CD14-positive monocyte (primary cell): ENCODE results near the gene PSMC1. TPM values are rescaled to one million over a fixed set of nuclear protein-coding genes. Genes with fewer than 3 reads are reported as not detected.

ENCODE experiments used
- DNase-seq, 3 donors: peaks; one replicate each; pipeline ENCODE4 v3.0.0-alpha.2; 2011 to 2022
- H2AFZ ChIP-seq: 2 replicates; pipeline ENCODE4 v1.6.0; 2012; ENCODE audit warnings: mild to moderate bottlenecking, low read depth, low read length, inconsistent platforms; ENCODE audit not compliant: insufficient read depth, poor library complexity, severe bottlenecking
- H3K27ac ChIP-seq, 2 donors: 1 replicate in 1 of 2; 2 replicates in 1 of 2; pipeline ENCODE4 v1.5.1; 2012 to 2013; ENCODE audit warnings: low read length in 2 of 2, control low read depth in 1 of 2, inconsistent platforms in 1 of 2, low read depth in 1 of 2, mild to moderate bottlenecking in 1 of 2
- H3K27me3 ChIP-seq, 2 donors: one replicate each; pipeline versions ENCODE4 v1.6.0 to v1.6.1; 2011 to 2013; ENCODE audit warnings: low read length in 2 of 2; ENCODE audit not compliant: control insufficient read depth in 2 of 2, insufficient read depth in 2 of 2
- H3K36me3 ChIP-seq, 2 donors: replicated peaks in 1 of 2; 1 replicate in 1 of 2; 2 replicates in 1 of 2; pipeline versions ENCODE4 v1.5.1 to v1.6.1; 2012 to 2013; ENCODE audit warnings: low read length in 2 of 2, control low read depth in 1 of 2, inconsistent platforms in 1 of 2, mild to moderate bottlenecking in 1 of 2; ENCODE audit not compliant: insufficient read depth in 2 of 2, control insufficient read depth in 1 of 2
- H3K4me1 ChIP-seq, 2 donors: 1 replicate in 1 of 2; 2 replicates in 1 of 2; pipeline versions ENCODE4 v1.5.1 to v1.6.1; 2012 to 2013; ENCODE audit warnings: low read length in 2 of 2, control low read depth in 1 of 2, inconsistent platforms in 1 of 2, mild to moderate bottlenecking in 1 of 2, moderate library complexity in 1 of 2; ENCODE audit not compliant: insufficient read depth in 2 of 2, control insufficient read depth in 1 of 2
- H3K4me2 ChIP-seq: replicated peaks from 2 replicates; pipeline ENCODE3; 2012; ENCODE audit warnings: low read length, moderate library complexity, mild to moderate bottlenecking; ENCODE audit not compliant: poor library complexity, severe bottlenecking; ENCODE audit errors: extremely low read depth
- H3K4me3 ChIP-seq, 3 experiments: fragments of 200-600 bp in 1 of 3; sonication (generic) in 1 of 3; replicated peaks in 1 of 3; 1 replicate in 2 of 3; 2 replicates in 1 of 3; pipeline ENCODE4 v1.5.1; 2011 to 2013; ENCODE audit warnings: low read length in 3 of 3, mild to moderate bottlenecking in 3 of 3, control low read depth in 2 of 3, low read depth in 2 of 3, inconsistent platforms in 1 of 3, moderate library complexity in 1 of 3
- H3K79me2 ChIP-seq: 2 replicates; pipeline ENCODE4 v1.6.0; 2012; ENCODE audit warnings: mild to moderate bottlenecking, control low read depth, inconsistent platforms, low read length, moderate library complexity; ENCODE audit not compliant: insufficient read depth
- H3K9ac ChIP-seq: 2 replicates; pipeline ENCODE4 v1.6.0; 2017; ENCODE audit warnings: low read length, mild to moderate bottlenecking; ENCODE audit not compliant: insufficient read depth, poor library complexity, severe bottlenecking
- H3K9me3 ChIP-seq, 2 donors: replicated peaks in 1 of 2; 1 replicate in 1 of 2; 2 replicates in 1 of 2; pipeline versions ENCODE4 v1.5.1 to v1.6.1; 2012 to 2013; ENCODE audit warnings: low read length in 2 of 2, control low read depth in 1 of 2; ENCODE audit not compliant: control insufficient read depth in 1 of 2, insufficient read depth in 1 of 2
- H4K20me1 ChIP-seq: 2 replicates; pipeline ENCODE4 v1.6.0; 2012; ENCODE audit warnings: mild to moderate bottlenecking, low read length, control low read depth, moderate library complexity; ENCODE audit not compliant: insufficient read depth
- H3K27ac Mint-ChIP-seq, 7 donors: one replicate each; pipeline ENCODE4 v1.8.0; 2020; ENCODE audit warnings: mild to moderate bottlenecking in 7 of 7, mixed read lengths in 7 of 7, moderate library complexity in 6 of 7, inconsistent platforms in 2 of 7
- H3K27me3 Mint-ChIP-seq, 3 donors: one replicate each; pipeline ENCODE4 v1.8.0; 2021 to 2022; ENCODE audit warnings: low read depth in 3 of 3, mild to moderate bottlenecking in 3 of 3, mixed read lengths in 3 of 3, moderate library complexity in 3 of 3, inconsistent platforms in 1 of 3
- H3K36me3 Mint-ChIP-seq, 2 donors: one replicate each; pipeline ENCODE4 v1.8.0; 2020; ENCODE audit warnings: mixed read lengths in 2 of 2, inconsistent platforms in 1 of 2, mild to moderate bottlenecking in 1 of 2
- H3K4me1 Mint-ChIP-seq: one replicate; pipeline ENCODE4 v1.8.0; 2020; ENCODE audit warnings: mild to moderate bottlenecking, mixed read lengths
- H3K4me3 Mint-ChIP-seq, 2 donors: one replicate each; pipeline ENCODE4 v1.8.0; 2020; ENCODE audit warnings: mild to moderate bottlenecking in 2 of 2, mixed read lengths in 2 of 2, moderate library complexity in 1 of 2
- H3K9me3 Mint-ChIP-seq, 7 donors: one replicate each; pipeline ENCODE4 v1.8.0; 2020 to 2022; ENCODE audit warnings: mixed read lengths in 7 of 7, mild to moderate bottlenecking in 6 of 7, moderate library complexity in 6 of 7, inconsistent platforms in 2 of 7
- CTCF ChIP-seq: fragments of 200-600 bp; IDR thresholded peaks from one replicate; pipeline ENCODE4 v1.8.0; 2022; ENCODE audit warnings: antibody characterized with exemption, mild to moderate bottlenecking
- WGBS: methylation state at CpG from one replicate; pipeline ENCODE4 v1.1.5; 2013; ENCODE audit warnings: missing lambda C conversion rate; ENCODE audit not compliant: insufficient coverage; 5-methylcytosine and 5-hydroxymethylcytosine counted together
- intact Hi-C, 2 donors: fragments of 100-400 bp; cut with micrococcal nuclease; formaldehyde crosslinking; loops; one replicate each; pipeline versions ENCODE4 v1.15.0 to v1.15.1; 2023
- polyA plus RNA-seq, 3 donors: library from polyadenylated mRNA; depleted of rRNA in 1 of 3; unstranded in 2 of 3; stranded (reverse) in 1 of 3; fragments of 300-500 nt in 2 of 3; fragments of >200 nt in 1 of 3; fragmentation: Illumina TruSeq in 2 of 3; gene quantifications; 1 replicate in 2 of 3; 2 replicates in 1 of 3; pipeline ENCODE4 v1.2.3, GENCODE V29; 2012 to 2021

The PSMC1 gene
- polyA plus RNA-seq, 3 donors: 53.4 to 158 (median 128) TPM

DNA sequence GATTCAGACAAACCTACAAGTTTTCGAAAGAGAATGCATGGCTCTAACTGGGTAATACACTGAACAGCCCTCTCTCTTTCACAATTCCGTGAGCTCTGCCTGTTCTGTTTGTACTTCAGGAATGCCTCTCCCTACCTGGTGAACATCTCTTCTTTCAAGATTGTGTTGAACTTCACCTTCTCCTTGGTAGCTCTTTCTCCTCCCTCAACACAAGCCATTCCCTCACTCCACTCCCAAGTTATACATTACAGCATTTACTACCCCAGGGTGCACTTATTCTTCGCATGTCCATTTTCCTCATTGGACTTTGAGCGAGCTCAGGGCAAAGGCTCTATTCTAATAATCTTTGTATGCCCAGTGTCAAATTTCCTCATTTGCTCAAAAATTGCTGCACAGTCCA lies 47.1 kb downstream of the PSMC1 start:
- Histone ChIP-seq H3K79me2 (peaks cover 10% of the 10 kb centered on the region), H3K9ac (no peak overlapping the region), H3K9me3 (no peaks in the 10 kb centered on the region), H3K4me2 (no peak overlapping the region), H2AFZ (no peak overlapping the region), H3K27me3 (no peaks in the 10 kb centered on the region), H3K4me3 (no peak overlapping the region), H3K4me1 (peaks cover 27 to 30% of the 10 kb centered on the region in 2 donors), H3K36me3 (peaks cover 34 to 63% of the 10 kb centered on the region in 2 donors), H4K20me1 (no peaks in the 10 kb centered on the region), H3K27ac (no peak overlapping the region)
- no peak overlapping the region for H3K4me3 Mint-ChIP-seq
- H3K27ac Mint-ChIP-seq: peak overlapping the region in 2 of 7 donors; percentile 2 to 43
- no peak for TF ChIP-seq CTCF
- WGBS: 100% methylated on average over 4 of the region's 4 CpGs
- peaks cover 0 to 2% (median 0%) of the 10 kb centered on the region in 7 donors for H3K9me3 Mint-ChIP-seq
- peaks cover 28% of the 10 kb centered on the region for H3K4me1 Mint-ChIP-seq
- intact Hi-C loops: loop anchor here in 1 of 2 donors (10.0 kb wide), 1 partner anchor 451 kb away; no protein-coding TSS in a partner anchor
- no peaks in the 10 kb centered on the region for H3K27me3 Mint-ChIP-seq
- DNase-seq: no peak
- peaks cover 53 to 58% of the 10 kb centered on the region in 2 donors for H3K36me3 Mint-ChIP-seq

- H3K9me3 Mint-ChIP-seq: peaks cover 0 to 2% (median 0%) of the 10 kb centered on the region in 7 donors
- no peak overlapping the region for H3K27ac Mint-ChIP-seq
- no peaks in the 10 kb centered on the region for H4K20me1 ChIP-seq
Observed at GRCh38 chr14:90304502-90304901, 48.1 kb downstream of the PSMC1 start.

More at GRCh38 chr14:90304502-90304901, 48.1 kb downstream of the PSMC1 start:
- intact Hi-C loops: loop anchor here in 1 of 2 donors (10.0 kb wide), 1 partner anchor 450 kb away; no protein-coding TSS in a partner anchor
- no peak for DNase-seq
- Histone ChIP-seq H3K27ac (no peak overlapping the region), H3K9me3 (no peaks in the 10 kb centered on the region), H3K4me1 (peaks cover 17 to 19% of the 10 kb centered on the region in 2 donors), H3K36me3 (peaks cover 41 to 73% of the 10 kb centered on the region in 2 donors), H3K79me2 (no peaks in the 10 kb centered on the region), H3K9ac (no peak overlapping the region), H3K4me3 (no peak overlapping the region), H3K27me3 (no peaks in the 10 kb centered on the region), H2AFZ (no peak overlapping the region), H3K4me2 (no peak overlapping the region)
- peaks cover 19% of the 10 kb centered on the region for H3K4me1 Mint-ChIP-seq
- no peak for TF ChIP-seq CTCF
- H3K36me3 Mint-ChIP-seq: peaks cover 60 to 63% of the 10 kb centered on the region in 2 donors
- no peak overlapping the region for H3K4me3 Mint-ChIP-seq
- no peaks in the 10 kb centered on the region for H3K27me3 Mint-ChIP-seq
